ENCODE results near the gene NARF. TPM values are rescaled to one million over a fixed set of nuclear protein-coding genes. Genes with fewer than 3 reads are reported as not detected.

The NARF gene
- total and polyA plus RNA-seq, 2 of the 8 experiments (the other 6 are each of a cell fraction or from before 2014, with no cell fraction given): 97.4 to 131 TPM

DNA sequence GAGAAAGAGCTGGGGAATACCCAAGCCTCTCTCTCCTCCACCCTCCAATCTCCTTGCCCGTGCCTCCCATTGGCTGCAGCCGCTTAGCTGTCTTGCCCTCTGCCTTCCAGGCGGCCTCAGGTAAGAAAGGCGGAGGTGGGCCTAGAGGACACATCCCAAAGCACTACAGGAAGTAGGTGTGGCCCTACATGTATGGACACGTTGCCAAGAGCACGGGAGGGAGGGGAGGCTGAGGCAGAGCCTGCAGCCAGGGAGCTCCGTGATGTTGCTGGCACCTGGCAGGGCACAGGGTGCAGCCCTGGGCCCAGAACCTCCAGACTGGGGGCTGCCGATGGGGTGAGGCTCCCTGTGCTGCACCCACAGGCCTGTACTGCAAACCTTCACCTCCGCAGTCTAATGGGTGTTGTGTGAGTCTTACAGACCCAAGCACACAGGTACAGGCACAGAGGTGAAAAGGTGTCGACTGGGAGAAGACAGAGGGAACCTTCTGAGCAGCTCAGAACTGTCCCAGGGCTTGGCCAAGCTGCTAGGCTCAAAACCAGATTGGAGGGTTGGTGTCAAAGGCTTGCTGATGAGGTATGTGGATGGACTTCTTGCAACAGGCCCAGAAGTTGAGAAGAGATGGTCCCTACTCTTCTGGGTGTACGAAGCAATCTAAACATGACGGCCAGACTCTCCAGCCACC lies 37.4 kb downstream of the NARF start:
- peak overlapping the region in 1 of 2 experiments; percentile 78; a peak in 2 of 4 replicates for H3K4me2 ChIP-seq (ENCODE audit: insufficient read depth in 1 of 2, low read depth in 2 of 2, low read length in 2 of 2)

More for the DNA sequence above, 37.4 kb downstream of the NARF start:
- Histone ChIP-seq H3K18ac (ENCODE audit: extremely low read depth, low read length) (peak overlapping the region; percentile 87), H4K8ac (ENCODE audit: extremely low read depth, insufficient read depth, low read length) (no peak overlapping the region; the same call in 1 of the 2 replicates), H2BK20ac (ENCODE audit: low read length) (no peak overlapping the region; the same call in 1 of the 2 replicates), H3K23me2 (ENCODE audit: low read depth, low read length) (peaks cover 9% of the 10 kb centered on the region; the same call in 1 of the 2 replicates), H4K20me1 (replicated peaks in 1 of 2; ENCODE audit: control insufficient read depth in 1 of 2, insufficient read depth in 2 of 2, low read length in 2 of 2) (no peaks in the 10 kb centered on the region), H3K9me3 (ENCODE audit: insufficient read depth in 2 of 2, low read depth in 1 of 2, low read length in 1 of 2) (no peaks in the 10 kb centered on the region), H2BK15ac (ENCODE audit: low read length) (no peak overlapping the region), H2BK12ac (ENCODE audit: low read depth, low read length) (peak overlapping the region; percentile 84; the same call in 1 of the 2 replicates), H4K91ac (replicated peaks; ENCODE audit: insufficient read length, low read length) (peak overlapping the region; percentile 83), H3K9ac (replicated peaks in 1 of 4; ENCODE audit: extremely low read depth in 1 of 4, low read depth in 3 of 4, low read length in 3 of 4) (no peak overlapping the region), H3K14ac (ENCODE audit: insufficient read length) (no peak overlapping the region), H3K4me1 (replicated peaks in 1 of 4; ENCODE audit: control insufficient read depth in 3 of 4, insufficient read depth in 4 of 4, low read length in 3 of 4) (peaks cover 0 to 19% (median 9%) of the 10 kb centered on the region in 4 experiments; a peak in 6 of 7 replicates), H2BK120ac (replicated peaks; ENCODE audit: low read depth, low read length) (peak overlapping the region; percentile 44), H3K79me1 (ENCODE audit: low read depth, low read length) (no peaks in the 10 kb centered on the region), H3K27me3 (replicated peaks in 1 of 4; ENCODE audit: control insufficient read depth in 3 of 4, extremely low read depth in 1 of 4, insufficient read depth in 3 of 4, low read length in 3 of 4) (peaks cover 2 to 23% (median 19%) of the 10 kb centered on the region in 4 experiments; a peak in 6 of 7 replicates), H2AK5ac (ENCODE audit: low read depth, low read length) (peak overlapping the region; percentile 75; the same call in 1 of the 2 replicates), H3K23ac (ENCODE audit: insufficient read length) (no peak overlapping the region), H2AFZ (ENCODE audit: low read length) (no peak overlapping the region), H3K4me3 (ENCODE audit: extremely low read depth in 1 of 4, insufficient read depth in 2 of 4, low read depth in 3 of 4, low read length in 4 of 4) (peak overlapping the region in 1 of 4 experiments; percentile 68; a peak in 1 of 8 replicates), H3K56ac (replicated peaks; ENCODE audit: insufficient read length, low read depth, low read length) (no peak overlapping the region), H3K27ac (ENCODE audit: low read depth, low read length) (no peak overlapping the region), H3K79me2 (ENCODE audit: control insufficient read depth in 1 of 2, insufficient read depth in 2 of 2, low read length in 2 of 2) (no peaks in the 10 kb centered on the region), H4K5ac (ENCODE audit: insufficient read length, low read depth, low read length) (peak overlapping the region; percentile 68), H3K36me3 (ENCODE audit: control insufficient read depth in 2 of 4, insufficient read depth in 4 of 4, low read length in 3 of 4) (no peaks in the 10 kb centered on the region), H2BK5ac (ENCODE audit: low read depth, low read length) (peak overlapping the region; percentile 85; the same call in 1 of the 2 replicates), H3K4ac (replicated peaks; ENCODE audit: insufficient read length, low read depth, low read length) (peak overlapping the region; percentile 80)
- TF ChIP-seq POLR2A (IDR thresholded peaks at IDR 0.05; ENCODE audit: control extremely low read depth in 1 of 2, low read depth in 2 of 2, low read length in 2 of 2) (0 out of 3 replicates have a peak, but pooled peaks of 1 of the 2 experiments have one; percentile 20), NRF1 (IDR thresholded peaks at IDR 0.05; ENCODE audit: low read depth, low read length) (no peak), TBP (IDR thresholded peaks at IDR 0.05; ENCODE audit: low read depth, low read length) (0 out of 2 replicates have a peak, but pooled peaks have one; percentile 32), RBBP5 (IDR thresholded peaks at IDR 0.05; ENCODE audit: borderline replicate concordance, low read depth, low read length) (no peak)
- TF ChIP-seq, protein P1, sequence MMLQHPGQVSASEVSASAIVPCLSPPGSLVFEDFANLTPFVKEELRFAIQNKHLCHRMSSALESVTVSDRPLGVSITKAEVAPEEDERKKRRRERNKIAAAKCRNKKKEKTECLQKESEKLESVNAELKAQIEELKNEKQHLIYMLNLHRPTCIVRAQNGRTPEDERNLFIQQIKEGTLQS (IDR thresholded peaks at IDR 0.05; ENCODE audit: insufficient read depth, low read depth, low read length): no peak
- TF ChIP-seq, protein P2, sequence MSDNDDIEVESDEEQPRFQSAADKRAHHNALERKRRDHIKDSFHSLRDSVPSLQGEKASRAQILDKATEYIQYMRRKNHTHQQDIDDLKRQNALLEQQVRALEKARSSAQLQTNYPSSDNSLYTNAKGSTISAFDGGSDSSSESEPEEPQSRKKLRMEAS (IDR thresholded peaks at IDR 0.05): peak; percentile 20; the same call in 1 of the 2 replicates
- TF ChIP-seq, protein P3, sequence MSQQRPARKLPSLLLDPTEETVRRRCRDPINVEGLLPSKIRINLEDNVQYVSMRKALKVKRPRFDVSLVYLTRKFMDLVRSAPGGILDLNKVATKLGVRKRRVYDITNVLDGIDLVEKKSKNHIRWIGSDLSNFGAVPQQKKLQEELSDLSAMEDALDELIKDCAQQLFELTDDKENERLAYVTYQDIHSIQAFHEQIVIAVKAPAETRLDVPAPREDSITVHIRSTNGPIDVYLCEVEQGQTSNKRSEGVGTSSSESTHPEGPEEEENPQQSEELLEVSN (IDR thresholded peaks at IDR 0.05): no peak
- WGBS, 2 experiments (ENCODE audit: extremely low coverage in 1 of 2, insufficient coverage in 1 of 2, insufficient read length in 1 of 2, insufficient replicate concordance in 2 of 2, low coverage in 1 of 2, low lambda C conversion rate in 2 of 2, missing lambda C conversion rate in 1 of 2): 66% methylated on average over 12 of the region's 12 CpGs; no CpG with 5 or more reads in 1 of the 2 experiments
- POLR2A ChIA-PET (ENCODE audit: partially characterized antibody): interaction anchor here (0.6 to 0.8 kb wide), 2 partner anchors 16 to 30 kb away, joined by 3 read pairs; no protein-coding TSS in a partner anchor
- FAIRE-seq: no peak
- CTCF ChIA-PET (ENCODE audit: partially characterized antibody): interaction anchor here (0.6 to 2.2 kb wide), 15 partner anchors 8 to 121 kb away, joined by 3 to 15 read pairs (median 4); no protein-coding TSS in a partner anchor
- DNase-seq (ENCODE audit: low read depth in 1 of 2, low spot score in 2 of 2): peak; percentile 23 to 64
